GM23248 (cell line): Measurements from ENCODE around the gene PID1. TPM values are rescaled to one million over a fixed set of nuclear protein-coding genes. Genes with fewer than 3 reads are reported as not detected.
A peak's percentile ranks its signal among the peaks of the same experiment; 100 is the strongest.

Experiments used
- DNase-seq: peaks from one replicate; pipeline ENCODE4 v3.0.0-alpha.2; 2015
- H2AFZ ChIP-seq: fragments of 200-600 bp; sonication (generic); 2 replicates; pipeline ENCODE4 v1.6.1; 2016; ENCODE audit warnings: antibody characterized with exemption
- H3F3A ChIP-seq: fragments of 200-600 bp; sonication (generic); 2 replicates; pipeline ENCODE4 v1.6.1; 2016; ENCODE audit warnings: mild to moderate bottlenecking, antibody characterized with exemption, mixed run types; ENCODE audit not compliant: insufficient read depth
- H3K27ac ChIP-seq: fragments of 200-600 bp; sonication (generic); 2 replicates; pipeline ENCODE4 v1.5.1; 2016; ENCODE audit warnings: mild to moderate bottlenecking
- H3K27me3 ChIP-seq: fragments of 200-600 bp; sonication (generic); replicated peaks from 2 replicates; pipeline ENCODE4 v1.6.1; 2016; ENCODE audit warnings: mild to moderate bottlenecking; ENCODE audit not compliant: insufficient read depth
- H3K36me3 ChIP-seq: fragments of 200-600 bp; sonication (generic); 2 replicates; pipeline ENCODE4 v1.6.1; 2016; ENCODE audit warnings: low read depth, mild to moderate bottlenecking
- H3K4me1 ChIP-seq: fragments of 200-600 bp; sonication (generic); 2 replicates; pipeline ENCODE4 v1.6.1; 2016; ENCODE audit warnings: mild to moderate bottlenecking; ENCODE audit not compliant: insufficient read depth
- H3K4me2 ChIP-seq: fragments of 200-600 bp; sonication (generic); one replicate; pipeline ENCODE4 v1.6.1; 2016; ENCODE audit warnings: mild to moderate bottlenecking; ENCODE audit not compliant: unreplicated experiment
- H3K4me3 ChIP-seq: fragments of 200-600 bp; sonication (generic); 2 replicates; pipeline ENCODE4 v1.5.1; 2016; ENCODE audit warnings: mild to moderate bottlenecking
- H3K79me2 ChIP-seq: fragments of 200-600 bp; sonication (generic); 2 replicates; pipeline ENCODE4 v1.6.1; 2016; ENCODE audit warnings: mild to moderate bottlenecking; ENCODE audit not compliant: insufficient read depth
- H3K9ac ChIP-seq: fragments of 200-600 bp; sonication (generic); 2 replicates; pipeline ENCODE4 v1.6.1; 2016; ENCODE audit warnings: mild to moderate bottlenecking
- H3K9me2 ChIP-seq: fragments of 200-600 bp; sonication (generic); 2 replicates; pipeline ENCODE4 v1.6.1; 2016; ENCODE audit warnings: mixed run types, mild to moderate bottlenecking, moderate library complexity; ENCODE audit not compliant: insufficient read depth
- H3K9me3 ChIP-seq: fragments of 200-600 bp; sonication (generic); one replicate; pipeline ENCODE4 v1.6.1; 2017; ENCODE audit warnings: low read depth
- H4K20me1 ChIP-seq: fragments of 200-600 bp; sonication (generic); 2 replicates; pipeline ENCODE4 v1.6.0; 2016; ENCODE audit not compliant: insufficient read depth
- EZH2 ChIP-seq: fragments of 200-600 bp; sonication (generic); IDR thresholded peaks from 2 replicates; pipeline ENCODE4 v1.6.1; 2018; ENCODE audit warnings: antibody characterized with exemption, mild to moderate bottlenecking; ENCODE audit not compliant: insufficient read depth, poor library complexity, severe bottlenecking
- EZH2phosphoT487 ChIP-seq: fragments of 200-600 bp; sonication (generic); IDR thresholded peaks from 2 replicates; pipeline ENCODE4 v1.6.1; 2018; ENCODE audit warnings: antibody characterized with exemption, moderate library complexity, mild to moderate bottlenecking, low read depth; ENCODE audit not compliant: insufficient read depth
- WGBS, 2 experiments: methylation state at CpG; one replicate each; pipeline ENCODE4 v1.1.6; 2015 to 2017; ENCODE audit warnings: low lambda C conversion rate in 2 of 2, low coverage in 1 of 2; ENCODE audit errors: missing lambda C conversion rate in 2 of 2; 5-methylcytosine and 5-hydroxymethylcytosine counted together
- in situ Hi-C: fragments of 300-500 bp; cut with MboI; formaldehyde crosslinking; loops from 2 replicates; pipeline ENCODE4 v1.15.0; 2020
- polyA plus RNA-seq: library from polyadenylated mRNA; unstranded; fragments of >200 nt; fragmentation: Nextera tagmentation; extraction: Ambion mirVana; gene quantifications from 2 replicates; pipeline ENCODE4 v1.2.1, GENCODE V29; 2016
- total RNA-seq: library from RNA; depleted of rRNA; stranded (reverse); fragments of >200 nt; shearing (Covaris generic); gene quantifications from 2 replicates; pipeline ENCODE4 v1.2.3, GENCODE V29; 2014

The PID1 gene
- total and polyA plus RNA-seq, 2 experiments from 2014 or later: 5.9 to 8.6 TPM

DNA sequence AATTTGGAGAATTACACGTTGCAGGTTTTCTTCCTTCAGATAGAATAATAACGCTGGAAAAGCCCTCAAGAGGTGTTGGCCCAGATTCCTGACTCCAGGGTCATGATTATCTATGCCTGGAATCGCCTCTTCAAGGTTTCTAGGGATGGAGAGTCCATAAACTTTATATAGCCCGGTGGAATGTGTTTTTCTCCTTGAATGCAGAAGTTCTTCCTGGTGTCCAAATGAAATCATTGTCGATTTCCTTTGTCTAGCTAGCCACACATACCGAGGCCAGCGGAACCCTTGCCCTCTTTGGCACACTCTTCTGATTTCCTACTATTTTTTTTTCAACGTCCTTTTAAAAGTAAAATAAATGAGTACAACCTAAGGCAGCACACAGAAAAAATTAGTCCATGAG lies 117.8 kb downstream of the PID1 start:
- Histone ChIP-seq H3K9me3 (no peaks in the 10 kb centered on the region), H3K9ac (no peak overlapping the region), H3K4me1 (no peaks in the 10 kb centered on the region), H3F3A (no peaks in the 10 kb centered on the region), H3K79me2 (no peaks in the 10 kb centered on the region), H2AFZ (no peak overlapping the region), H3K27me3 (no peaks in the 10 kb centered on the region), H3K36me3 (no peaks in the 10 kb centered on the region; the same call in 1 of the 2 replicates), H3K9me2 (no peaks in the 10 kb centered on the region), H3K27ac (no peak overlapping the region), H4K20me1 (no peaks in the 10 kb centered on the region), H3K4me3 (no peak overlapping the region), H3K4me2 (no peak overlapping the region)
- DNase-seq: no peak
- in situ Hi-C loops: no loop called here
- 85 to 92% methylated on average over 8 of the region's 8 CpGs for WGBS, 2 experiments
- TF ChIP-seq EZH2 (no peak), EZH2phosphoT487 (no peak)

GRCh38 chr2:229152674-229153073 lies 118.4 kb downstream of the PID1 start:
- H3K79me2 ChIP-seq: no peaks in the 10 kb centered on the region
- no peaks in the 10 kb centered on the region for H3K27me3 ChIP-seq
- no peaks in the 10 kb centered on the region; the same call in 1 of the 2 replicates for H3K36me3 ChIP-seq
- no peaks in the 10 kb centered on the region for H3F3A ChIP-seq
- H3K9me3 ChIP-seq: no peaks in the 10 kb centered on the region
- no peak overlapping the region for H3K9ac ChIP-seq
- 93% methylated on average over 10 of the region's 10 CpGs for WGBS, 2 experiments
- H3K4me1 ChIP-seq: no peaks in the 10 kb centered on the region
- no peak for TF ChIP-seq EZH2phosphoT487
- no peak overlapping the region for H3K4me3 ChIP-seq
- DNase-seq: no peak
- no peak overlapping the region for H3K4me2 ChIP-seq
- no peak overlapping the region for H3K27ac ChIP-seq
- no peaks in the 10 kb centered on the region for H3K9me2 ChIP-seq
- in situ Hi-C loops: no loop called here
- H2AFZ ChIP-seq: no peak overlapping the region
- no peaks in the 10 kb centered on the region for H4K20me1 ChIP-seq

DNA sequence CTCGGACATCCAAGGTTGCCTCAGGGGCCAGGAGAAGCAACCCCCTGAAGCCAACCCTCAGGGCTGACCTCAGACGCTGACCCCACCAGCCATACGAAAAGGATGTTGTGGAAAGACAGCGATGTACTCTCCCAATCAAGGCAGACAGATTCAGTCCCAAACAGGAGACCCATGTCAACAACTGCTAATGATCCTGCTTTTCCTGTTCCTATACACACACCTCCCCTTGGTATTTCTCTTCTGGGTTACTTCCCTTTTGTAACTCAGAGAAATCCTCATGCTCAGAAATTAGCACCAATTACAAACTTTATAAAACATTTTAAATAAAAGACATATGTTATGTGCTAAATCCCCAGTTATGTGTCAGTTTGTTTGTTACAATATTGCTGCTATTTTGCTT lies 120.8 kb downstream of the PID1 start:
- H4K20me1 ChIP-seq: no peaks in the 10 kb centered on the region
- no peaks in the 10 kb centered on the region; the same call in 1 of the 2 replicates for H3K36me3 ChIP-seq
- no peaks in the 10 kb centered on the region for H3K9me2 ChIP-seq
- no peak for TF ChIP-seq EZH2
- TF ChIP-seq EZH2phosphoT487: no peak
- no peak overlapping the region for H3K9ac ChIP-seq
- no peaks in the 10 kb centered on the region for H3K4me1 ChIP-seq
- no peaks in the 10 kb centered on the region for H3K27me3 ChIP-seq
- in situ Hi-C loops: no loop called here
- no peak overlapping the region for H3K4me2 ChIP-seq
- 77 to 90% methylated on average over 3 to 4 of the region's 4 CpGs for WGBS, 2 experiments
- no peak overlapping the region for H3K4me3 ChIP-seq
- H2AFZ ChIP-seq: no peak overlapping the region
- no peaks in the 10 kb centered on the region for H3K79me2 ChIP-seq
- H3K9me3 ChIP-seq: no peaks in the 10 kb centered on the region
- no peak overlapping the region for H3K27ac ChIP-seq
- no peak for DNase-seq
- H3F3A ChIP-seq: no peaks in the 10 kb centered on the region

GRCh38 chr2:229141424-229142025 lies 129.6 kb downstream of the PID1 start:
- Histone ChIP-seq H3F3A (0 out of 2 replicates have a peak, but pooled peaks cover 5% of the 10 kb centered on the region), H3K27ac (no peak overlapping the region), H4K20me1 (no peaks in the 10 kb centered on the region), H3K4me2 (no peak overlapping the region), H3K4me3 (no peak overlapping the region), H3K36me3 (no peaks in the 10 kb centered on the region), H3K27me3 (no peaks in the 10 kb centered on the region), H2AFZ (no peak overlapping the region), H3K9ac (no peak overlapping the region), H3K4me1 (no peaks in the 10 kb centered on the region), H3K79me2 (no peaks in the 10 kb centered on the region), H3K9me2 (no peaks in the 10 kb centered on the region), H3K9me3 (no peaks in the 10 kb centered on the region)
- peak; percentile 75 for DNase-seq
- 33 to 38% methylated on average over 3 of the region's 3 CpGs for WGBS, 2 experiments
- in situ Hi-C loops: no loop called here
- no peak for TF ChIP-seq EZH2
- TF ChIP-seq EZH2phosphoT487: no peak

- Histone ChIP-seq H3F3A (0 out of 2 replicates have a peak, but pooled peaks cover 5% of the 10 kb centered on the region), H3K9me3 (no peaks in the 10 kb centered on the region), H3K79me2 (no peaks in the 10 kb centered on the region), H3K4me3 (no peak overlapping the region), H3K36me3 (no peaks in the 10 kb centered on the region), H3K9ac (no peak overlapping the region), H3K4me2 (no peak overlapping the region), H3K27me3 (no peaks in the 10 kb centered on the region), H3K27ac (no peak overlapping the region), H4K20me1 (no peaks in the 10 kb centered on the region), H3K9me2 (no peaks in the 10 kb centered on the region), H3K4me1 (no peaks in the 10 kb centered on the region), H2AFZ (no peak overlapping the region)
- WGBS, 2 experiments: 78 to 90% methylated on average over 3 of the region's 3 CpGs
- TF ChIP-seq EZH2phosphoT487 (no peak), EZH2 (no peak)
- in situ Hi-C loops: loop anchor here (10.0 kb wide), 1 partner anchor 447 kb away; no protein-coding TSS in a partner anchor
- no peak for DNase-seq
These were observed 133.4 kb downstream of the PID1 start for GRCh38 chr2:229137639-229138038.
